Activated B cell treated with CpG ODN at 0.5 μM for 24 hours (primary cell): Measurements from ENCODE around the gene RAB7B. TPM values are rescaled to one million over a fixed set of nuclear protein-coding genes. Genes with fewer than 3 reads are reported as not detected.

Experiments used
- ATAC-seq: fragments of 200-7000 bp; cut with Tn5 transposase; one replicate; pipeline ENCODE4 v1.10.0; 2021; ENCODE audit warnings: low read depth, mild to moderate bottlenecking, moderate library complexity
- CTCF ChIA-PET: fragments of 350-600 bp; sonication (Branson Sonifier 250); formaldehyde crosslinking; loops from one replicate; lab custom pipeline; 2021; ENCODE audit warnings: antibody characterized with exemption; lab: Charles Lee
- POLR2A ChIA-PET: fragments of 350-600 bp; sonication (Branson Sonifier 250); formaldehyde crosslinking; loops from one replicate; lab custom pipeline; 2021; ENCODE audit warnings: antibody characterized with exemption; lab: Charles Lee
- DNase-seq: peaks from one replicate; pipeline ENCODE4 v3.0.0; 2022
- H3K27ac Mint-ChIP-seq: one replicate; pipeline ENCODE4 v1.8.0; 2020; ENCODE audit warnings: mixed read lengths
- H3K27me3 Mint-ChIP-seq: one replicate; pipeline ENCODE4 v1.8.0; 2021; ENCODE audit warnings: mixed read lengths
- H3K36me3 Mint-ChIP-seq: one replicate; pipeline ENCODE4 v1.8.0; 2021; ENCODE audit warnings: low read depth, mixed read lengths
- H3K4me1 Mint-ChIP-seq: one replicate; pipeline ENCODE4 v1.8.0; 2021; ENCODE audit warnings: mixed read lengths
- H3K4me3 Mint-ChIP-seq: one replicate; pipeline ENCODE4 v1.8.0; 2020; ENCODE audit warnings: mild to moderate bottlenecking, mixed read lengths
- H3K9me3 Mint-ChIP-seq: one replicate; pipeline ENCODE4 v1.8.0; 2020; ENCODE audit warnings: mixed read lengths
- intact Hi-C: fragments of 100-400 bp; cut with micrococcal nuclease; formaldehyde crosslinking; loops from one replicate; pipeline ENCODE4 v1.15.1; 2024
- total RNA-seq: library from RNA; stranded (reverse); gene quantifications from 2 replicates; pipeline ENCODE4 v1.2.3, GENCODE V29; 2022
- TF ChIP-seq, protein P1 (sequence below): fragments of 200-600 bp; IDR thresholded peaks from one replicate; pipeline ENCODE4 v1.8.0; 2022; ENCODE audit warnings: antibody characterized with exemption, mild to moderate bottlenecking

The RAB7B gene
- total RNA-seq, 1 donor from 2014 or later = not detected

- ChIA-PET CTCF (interaction anchor here (1.2 to 1.3 kb wide), 2 partner anchors 10 to 17 kb away, joined by 4 to 5 read pairs; no protein-coding TSS in a partner anchor), POLR2A (no interaction called here)
- H3K9me3 Mint-ChIP-seq = peaks cover 9% of the 10 kb centered on the region
- peaks cover 3% of the 10 kb centered on the region for H3K4me1 Mint-ChIP-seq
- no peaks in the 10 kb centered on the region for H3K36me3 Mint-ChIP-seq
- TF ChIP-seq, protein P1, sequence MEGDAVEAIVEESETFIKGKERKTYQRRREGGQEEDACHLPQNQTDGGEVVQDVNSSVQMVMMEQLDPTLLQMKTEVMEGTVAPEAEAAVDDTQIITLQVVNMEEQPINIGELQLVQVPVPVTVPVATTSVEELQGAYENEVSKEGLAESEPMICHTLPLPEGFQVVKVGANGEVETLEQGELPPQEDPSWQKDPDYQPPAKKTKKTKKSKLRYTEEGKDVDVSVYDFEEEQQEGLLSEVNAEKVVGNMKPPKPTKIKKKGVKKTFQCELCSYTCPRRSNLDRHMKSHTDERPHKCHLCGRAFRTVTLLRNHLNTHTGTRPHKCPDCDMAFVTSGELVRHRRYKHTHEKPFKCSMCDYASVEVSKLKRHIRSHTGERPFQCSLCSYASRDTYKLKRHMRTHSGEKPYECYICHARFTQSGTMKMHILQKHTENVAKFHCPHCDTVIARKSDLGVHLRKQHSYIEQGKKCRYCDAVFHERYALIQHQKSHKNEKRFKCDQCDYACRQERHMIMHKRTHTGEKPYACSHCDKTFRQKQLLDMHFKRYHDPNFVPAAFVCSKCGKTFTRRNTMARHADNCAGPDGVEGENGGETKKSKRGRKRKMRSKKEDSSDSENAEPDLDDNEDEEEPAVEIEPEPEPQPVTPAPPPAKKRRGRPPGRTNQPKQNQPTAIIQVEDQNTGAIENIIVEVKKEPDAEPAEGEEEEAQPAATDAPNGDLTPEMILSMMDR = no peak
- H3K27me3 Mint-ChIP-seq = peaks cover 6% of the 10 kb centered on the region
- ATAC-seq (no peak), DNase-seq (no peak)
- intact Hi-C loops = no loop called here
- no peak overlapping the region for H3K4me3 Mint-ChIP-seq
- no peak overlapping the region for H3K27ac Mint-ChIP-seq
Observed at GRCh38 chr1:205994346-205994745, 8.8 kb downstream of the RAB7B start.

- H3K27ac Mint-ChIP-seq = no peak overlapping the region
- CTCF ChIA-PET = interaction anchor here (1.1 to 1.2 kb wide), 2 partner anchors 9 to 16 kb away, joined by 4 to 5 read pairs; no protein-coding TSS in a partner anchor
Observed at GRCh38 chr1:205993068-205993467, 10.1 kb downstream of the RAB7B start.

DNA sequence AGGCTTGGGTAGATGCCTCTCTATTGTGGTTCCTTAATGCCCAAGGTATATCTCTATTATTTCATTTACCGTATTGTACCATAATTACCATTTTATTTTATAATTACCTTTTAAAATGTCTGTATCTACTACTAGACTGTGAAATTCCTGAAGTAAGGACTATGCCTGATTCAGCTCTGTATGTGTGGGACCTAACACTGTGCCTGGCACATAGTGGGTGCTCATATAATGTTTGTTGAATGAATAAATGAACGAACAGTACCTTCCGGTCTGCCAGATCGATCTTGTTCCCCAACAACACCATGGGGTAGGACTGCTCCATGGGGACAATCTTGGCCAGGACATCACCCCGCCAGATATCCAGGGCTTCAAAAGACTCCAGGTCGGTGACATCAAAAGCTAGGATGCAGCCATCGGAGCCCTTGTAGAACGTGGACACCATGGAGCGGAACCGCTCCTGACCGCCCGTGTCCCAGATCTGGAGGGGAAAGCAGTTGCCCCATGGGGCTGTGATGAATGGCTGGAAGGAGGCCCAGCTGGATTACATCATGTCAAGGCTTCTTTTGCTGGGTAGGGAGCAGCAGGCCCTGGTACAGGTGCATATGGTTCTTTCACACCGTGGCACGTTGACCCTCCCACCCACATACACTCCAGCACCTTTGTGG is 10.8 kb downstream of the RAB7B start:
- Mint-ChIP-seq H3K9me3 (peaks cover 9% of the 10 kb centered on the region), H3K27ac (no peak overlapping the region), H3K4me1 (peaks cover 3% of the 10 kb centered on the region), H3K27me3 (peaks cover 6% of the 10 kb centered on the region), H3K4me3 (no peak overlapping the region), H3K36me3 (no peaks in the 10 kb centered on the region)
- DNase-seq (no peak), ATAC-seq (no peak)
- CTCF ChIA-PET = interaction anchor here (1.1 to 1.2 kb wide), 2 partner anchors 15 to 114 kb away, joined by 5 read pairs; no protein-coding TSS in a partner anchor
- TF ChIP-seq, protein P1 = no peak
- intact Hi-C loops = no loop called here
- POLR2A ChIA-PET = no interaction called here

More at GRCh38 chr1:205993068-205993467, 10.1 kb downstream of the RAB7B start:
- Mint-ChIP-seq H3K9me3 (peaks cover 9% of the 10 kb centered on the region), H3K4me1 (peaks cover 3% of the 10 kb centered on the region), H3K36me3 (no peaks in the 10 kb centered on the region), H3K4me3 (no peak overlapping the region), H3K27me3 (peaks cover 6% of the 10 kb centered on the region)
- intact Hi-C loops = no loop called here
- no peak for ATAC-seq
- POLR2A ChIA-PET = no interaction called here
- TF ChIP-seq, protein P1 = no peak
- DNase-seq = no peak

- DNase-seq = no peak
- ATAC-seq = no peak
- TF ChIP-seq, protein P1 = no peak
- Mint-ChIP-seq H3K4me3 (no peak overlapping the region), H3K4me1 (no peaks in the 10 kb centered on the region), H3K36me3 (no peaks in the 10 kb centered on the region), H3K27me3 (peaks cover 6% of the 10 kb centered on the region), H3K27ac (no peak overlapping the region), H3K9me3 (no peaks in the 10 kb centered on the region)
- POLR2A ChIA-PET = interaction anchor here (0.8 kb wide), 1 partner anchor 114 kb away, joined by 3 read pairs; no protein-coding TSS in a partner anchor
- CTCF ChIA-PET = interaction anchor here (1.0 to 1.2 kb wide), 2 partner anchors 14 to 115 kb away, joined by 3 to 5 read pairs; no protein-coding TSS in a partner anchor
- intact Hi-C loops = no loop called here
Observed at GRCh38 chr1:205991237-205991636, 12.0 kb downstream of the RAB7B start.

GRCh38 chr1:205990226-205990625 is 13.0 kb downstream of the RAB7B start:
- ChIA-PET POLR2A (no interaction called here), CTCF (no interaction called here)
- ATAC-seq (no peak), DNase-seq (no peak)
- no peaks in the 10 kb centered on the region for H3K36me3 Mint-ChIP-seq
- no peaks in the 10 kb centered on the region for H3K9me3 Mint-ChIP-seq
- TF ChIP-seq, protein P1 = no peak
- H3K27me3 Mint-ChIP-seq = peaks cover 6% of the 10 kb centered on the region
- no peaks in the 10 kb centered on the region for H3K4me1 Mint-ChIP-seq
- intact Hi-C loops = no loop called here
- no peak overlapping the region for H3K27ac Mint-ChIP-seq
- no peak overlapping the region for H3K4me3 Mint-ChIP-seq
